Neural progenitor cell (in vitro differentiated cells): ENCODE measurements around the gene TRIM47. TPM values are rescaled to one million over a fixed set of nuclear protein-coding genes. Genes with fewer than 3 reads are reported as not detected.

Experiments
- DNase-seq: peaks from one replicate; pipeline ENCODE4 v3.0.0-alpha.2; 2016; ENCODE audit warnings: low spot score
- H2AFZ ChIP-seq: fragments of 200-600 bp; sonication (generic); replicated peaks from 2 replicates; pipeline ENCODE4 v1.6.1; 2016; ENCODE audit warnings: antibody characterized with exemption
- H3F3A ChIP-seq: fragments of 200-600 bp; sonication (generic); 2 replicates; pipeline ENCODE4 v1.6.1; 2016; ENCODE audit warnings: antibody characterized with exemption, low read depth
- H3K27ac ChIP-seq: fragments of 200-600 bp; sonication (generic); 2 replicates; pipeline ENCODE4 v1.5.1; 2016; ENCODE audit warnings: mild to moderate bottlenecking
- H3K27me3 ChIP-seq: fragments of 200-600 bp; sonication (generic); 2 replicates; pipeline ENCODE4 v1.6.1; 2016; ENCODE audit warnings: mild to moderate bottlenecking, moderate library complexity
- H3K36me3 ChIP-seq: fragments of 200-600 bp; sonication (generic); 2 replicates; pipeline ENCODE4 v1.5.1; 2016
- H3K4me1 ChIP-seq: fragments of 200-600 bp; sonication (generic); 2 replicates; pipeline ENCODE4 v1.6.1; 2016; ENCODE audit warnings: mixed run types
- H3K4me2 ChIP-seq: fragments of 200-600 bp; sonication (generic); 2 replicates; pipeline ENCODE4 v1.6.1; 2016
- H3K4me3 ChIP-seq: fragments of 200-600 bp; sonication (generic); 2 replicates; pipeline ENCODE4 v1.5.1; 2016
- H3K79me2 ChIP-seq: fragments of 200-600 bp; sonication (generic); 2 replicates; pipeline ENCODE4 v1.6.1; 2016; ENCODE audit warnings: low read depth
- H3K9ac ChIP-seq: fragments of 200-600 bp; sonication (generic); 2 replicates; pipeline ENCODE4 v1.6.1; 2016
- H3K9me3 ChIP-seq: fragments of 200-600 bp; sonication (generic); 2 replicates; pipeline ENCODE4 v1.5.1; 2016; ENCODE audit warnings: low read depth
- H4K20me1 ChIP-seq: fragments of 200-600 bp; sonication (generic); 2 replicates; pipeline ENCODE4 v1.6.1; 2016; ENCODE audit warnings: low read depth
- H3K27ac Mint-ChIP-seq: 3 replicates; pipeline ENCODE4 v1.8.0; 2021; ENCODE audit warnings: mixed read lengths
- H3K27me3 Mint-ChIP-seq: 2 replicates; pipeline ENCODE4 v1.8.0; 2022; ENCODE audit warnings: low read depth, mild to moderate bottlenecking, inconsistent platforms, moderate library complexity, mixed read lengths; ENCODE audit not compliant: insufficient read depth
- H3K36me3 Mint-ChIP-seq: 3 replicates; pipeline ENCODE4 v1.8.0; 2021; ENCODE audit warnings: mixed read lengths
- H3K4me1 Mint-ChIP-seq: 3 replicates; pipeline ENCODE4 v1.8.0; 2021; ENCODE audit warnings: mixed read lengths
- H3K4me3 Mint-ChIP-seq: 3 replicates; pipeline ENCODE4 v1.8.0; 2021; ENCODE audit warnings: mild to moderate bottlenecking, moderate library complexity, mixed read lengths
- H3K9me3 Mint-ChIP-seq: 3 replicates; pipeline ENCODE4 v1.8.0; 2020; ENCODE audit warnings: mixed read lengths
- EZH2 ChIP-seq: fragments of 200-600 bp; sonication (generic); IDR thresholded peaks from 2 replicates; pipeline ENCODE4 v1.6.1; 2017; ENCODE audit warnings: antibody characterized with exemption, mild to moderate bottlenecking, moderate library complexity
- EZH2phosphoT487 ChIP-seq: fragments of 200-600 bp; sonication (generic); IDR thresholded peaks from 2 replicates; pipeline ENCODE4 v1.6.1; 2017; ENCODE audit warnings: antibody characterized with exemption
- total RNA-seq: library from RNA; depleted of rRNA; stranded (reverse); fragments of >200 nt; gene quantifications from 2 replicates; pipeline ENCODE4 v1.2.3, GENCODE V29; 2015; ENCODE audit warnings: low replicate concordance
- TF ChIP-seq, protein P1 (sequence below): fragments of 200-600 bp; sonication (generic); IDR thresholded peaks from 2 replicates; pipeline ENCODE4 v1.5.1; 2017; ENCODE audit warnings: antibody characterized with exemption, mild to moderate bottlenecking

TRIM47 gene
- total RNA-seq, 1 donor from 2014 or later = 1.3 TPM

DNA sequence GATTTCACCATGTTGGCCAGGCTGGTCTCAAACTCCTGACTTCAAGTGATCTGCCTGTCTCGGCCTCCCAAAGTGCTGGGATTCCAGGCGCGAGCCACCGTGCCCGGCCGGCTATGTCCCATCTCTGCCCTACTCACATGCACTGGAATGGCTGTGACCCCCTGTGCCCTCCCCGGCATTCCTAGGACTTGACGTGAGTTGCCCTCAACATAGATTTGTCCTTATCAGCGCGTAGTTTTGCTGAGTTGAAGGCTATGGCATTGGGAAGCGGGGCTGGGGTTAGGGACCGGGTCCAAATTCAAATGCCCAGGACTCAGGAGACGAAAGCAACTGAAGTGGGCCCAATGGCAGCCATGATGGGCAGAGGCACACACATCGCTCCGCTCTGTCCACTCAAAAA, 40.0 kb downstream of the TRIM47 start:
- Mint-ChIP-seq H3K4me1 (peaks cover under 1% of the 10 kb centered on the region), H3K4me3 (no peak overlapping the region), H3K9me3 (no peaks in the 10 kb centered on the region), H3K36me3 (no peaks in the 10 kb centered on the region), H3K27ac (no peak overlapping the region), H3K27me3 (peaks cover 2% of the 10 kb centered on the region)
- Histone ChIP-seq H3F3A (no peaks in the 10 kb centered on the region), H2AFZ (no peak overlapping the region), H3K4me3 (no peak overlapping the region), H4K20me1 (no peaks in the 10 kb centered on the region), H3K4me1 (no peaks in the 10 kb centered on the region), H3K9ac (no peak overlapping the region), H3K79me2 (no peaks in the 10 kb centered on the region), H3K27me3 (no peaks in the 10 kb centered on the region), H3K27ac (no peak overlapping the region), H3K36me3 (no peaks in the 10 kb centered on the region), H3K9me3 (no peaks in the 10 kb centered on the region), H3K4me2 (no peak overlapping the region)
- no peak for TF ChIP-seq EZH2
- TF ChIP-seq EZH2phosphoT487 = no peak
- TF ChIP-seq, protein P1, sequence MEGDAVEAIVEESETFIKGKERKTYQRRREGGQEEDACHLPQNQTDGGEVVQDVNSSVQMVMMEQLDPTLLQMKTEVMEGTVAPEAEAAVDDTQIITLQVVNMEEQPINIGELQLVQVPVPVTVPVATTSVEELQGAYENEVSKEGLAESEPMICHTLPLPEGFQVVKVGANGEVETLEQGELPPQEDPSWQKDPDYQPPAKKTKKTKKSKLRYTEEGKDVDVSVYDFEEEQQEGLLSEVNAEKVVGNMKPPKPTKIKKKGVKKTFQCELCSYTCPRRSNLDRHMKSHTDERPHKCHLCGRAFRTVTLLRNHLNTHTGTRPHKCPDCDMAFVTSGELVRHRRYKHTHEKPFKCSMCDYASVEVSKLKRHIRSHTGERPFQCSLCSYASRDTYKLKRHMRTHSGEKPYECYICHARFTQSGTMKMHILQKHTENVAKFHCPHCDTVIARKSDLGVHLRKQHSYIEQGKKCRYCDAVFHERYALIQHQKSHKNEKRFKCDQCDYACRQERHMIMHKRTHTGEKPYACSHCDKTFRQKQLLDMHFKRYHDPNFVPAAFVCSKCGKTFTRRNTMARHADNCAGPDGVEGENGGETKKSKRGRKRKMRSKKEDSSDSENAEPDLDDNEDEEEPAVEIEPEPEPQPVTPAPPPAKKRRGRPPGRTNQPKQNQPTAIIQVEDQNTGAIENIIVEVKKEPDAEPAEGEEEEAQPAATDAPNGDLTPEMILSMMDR = no peak
- DNase-seq = no peak

DNA sequence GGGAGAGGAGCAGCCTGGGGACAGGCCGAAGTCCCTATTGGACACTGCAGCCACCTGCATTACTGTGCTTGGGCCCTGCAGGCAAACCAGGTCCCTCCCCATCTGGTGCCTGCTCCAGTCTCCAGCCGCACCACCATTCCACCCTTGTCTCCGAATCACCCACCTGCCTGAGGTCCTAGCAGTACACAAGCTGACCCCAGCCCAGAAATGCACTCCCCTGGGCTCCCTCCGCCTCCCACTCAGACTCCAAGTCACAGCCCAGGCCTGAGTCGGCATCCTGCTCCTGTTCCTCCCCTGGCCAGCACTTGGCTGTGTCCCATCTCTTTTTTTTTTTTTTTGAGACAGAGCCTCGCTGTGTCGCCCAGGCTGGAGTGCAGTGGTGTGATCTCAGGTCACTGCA, 40.5 kb downstream of the TRIM47 start:
- no peaks in the 10 kb centered on the region for H3K9me3 Mint-ChIP-seq
- Histone ChIP-seq H3K4me2 (no peak overlapping the region), H2AFZ (no peak overlapping the region), H3K9me3 (no peaks in the 10 kb centered on the region), H3K27me3 (no peaks in the 10 kb centered on the region), H4K20me1 (no peaks in the 10 kb centered on the region), H3K9ac (no peak overlapping the region), H3K4me3 (no peak overlapping the region), H3K36me3 (no peaks in the 10 kb centered on the region), H3K4me1 (peaks cover 3% of the 10 kb centered on the region), H3K27ac (no peak overlapping the region), H3F3A (peaks cover 4% of the 10 kb centered on the region), H3K79me2 (no peaks in the 10 kb centered on the region)
- no peak for TF ChIP-seq EZH2
- TF ChIP-seq, protein P1 = no peak
- TF ChIP-seq EZH2phosphoT487 = no peak
- peaks cover 5% of the 10 kb centered on the region for H3K4me1 Mint-ChIP-seq
- no peak overlapping the region for H3K27ac Mint-ChIP-seq
- no peak for DNase-seq
- H3K36me3 Mint-ChIP-seq = no peaks in the 10 kb centered on the region
- H3K27me3 Mint-ChIP-seq = peaks cover 4% of the 10 kb centered on the region
- H3K4me3 Mint-ChIP-seq = no peak overlapping the region

DNA sequence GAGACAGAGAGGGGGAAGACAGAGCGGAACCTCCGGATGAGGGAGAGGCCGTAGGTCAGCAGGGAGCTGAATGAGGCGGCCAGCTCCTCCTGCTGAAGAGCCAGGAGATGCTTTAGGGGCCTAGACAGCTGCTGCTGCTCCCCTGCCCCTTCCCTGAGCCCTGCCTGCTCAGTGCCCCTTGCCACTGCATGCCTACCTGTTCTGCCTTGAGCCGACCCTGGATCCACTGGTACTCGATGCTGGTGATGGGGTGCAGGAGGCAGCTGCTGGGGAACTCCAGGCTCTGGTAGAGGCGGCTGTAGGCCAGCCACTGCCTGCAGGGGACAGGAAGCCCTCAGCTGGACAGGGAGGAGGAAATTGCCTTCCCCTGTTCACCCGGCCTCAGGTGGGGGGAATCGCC, 41.8 kb downstream of the TRIM47 start:
- H3K4me2 ChIP-seq = no peak overlapping the region
- H3K4me1 ChIP-seq = peaks cover 7% of the 10 kb centered on the region
- peaks cover 6% of the 10 kb centered on the region for H3F3A ChIP-seq
- H3K36me3 Mint-ChIP-seq = no peaks in the 10 kb centered on the region
- no peak overlapping the region for H2AFZ ChIP-seq
- H3K4me3 Mint-ChIP-seq = no peak overlapping the region
- no peak overlapping the region for H3K27ac Mint-ChIP-seq
- peaks cover 12% of the 10 kb centered on the region for H3K4me1 Mint-ChIP-seq
- no peak overlapping the region for H3K27ac ChIP-seq
- H3K27me3 Mint-ChIP-seq = peaks cover 4% of the 10 kb centered on the region
- no peak overlapping the region for H3K4me3 ChIP-seq
- DNase-seq = no peak
- no peaks in the 10 kb centered on the region for H3K36me3 ChIP-seq
- no peaks in the 10 kb centered on the region for H3K27me3 ChIP-seq
- TF ChIP-seq EZH2 = no peak
- no peak for TF ChIP-seq EZH2phosphoT487
- TF ChIP-seq, protein P1 = no peak
- no peaks in the 10 kb centered on the region for H3K9me3 ChIP-seq
- H4K20me1 ChIP-seq = no peaks in the 10 kb centered on the region
- H3K9me3 Mint-ChIP-seq = no peaks in the 10 kb centered on the region
- no peak overlapping the region for H3K9ac ChIP-seq
- no peaks in the 10 kb centered on the region for H3K79me2 ChIP-seq

DNA sequence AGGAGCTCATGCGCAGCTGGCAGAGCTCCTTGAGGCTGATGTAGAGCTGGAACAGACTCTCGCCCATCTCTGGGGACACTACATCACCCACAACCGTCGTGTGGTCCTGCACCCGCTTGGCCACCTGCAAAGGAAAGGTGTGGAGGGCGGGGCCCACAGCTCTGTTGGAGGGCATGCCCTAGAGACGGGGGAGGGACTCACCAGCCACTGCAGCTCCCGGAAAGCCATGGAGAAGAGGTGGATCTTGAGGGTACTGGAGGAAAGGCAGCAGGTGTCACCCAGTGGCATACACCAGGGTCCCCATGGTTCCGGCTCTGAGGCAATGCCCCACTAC, 42.8 kb downstream of the TRIM47 start:
- Histone ChIP-seq H3K36me3 (no peaks in the 10 kb centered on the region), H3K4me2 (no peak overlapping the region), H2AFZ (no peak overlapping the region), H3K9ac (no peak overlapping the region), H4K20me1 (no peaks in the 10 kb centered on the region), H3F3A (peaks cover 6% of the 10 kb centered on the region), H3K27me3 (no peaks in the 10 kb centered on the region), H3K9me3 (no peaks in the 10 kb centered on the region), H3K4me3 (no peak overlapping the region), H3K79me2 (no peaks in the 10 kb centered on the region), H3K27ac (no peak overlapping the region), H3K4me1 (peaks cover 9% of the 10 kb centered on the region)
- no peak overlapping the region for H3K4me3 Mint-ChIP-seq
- TF ChIP-seq, protein P1 = no peak
- no peak for TF ChIP-seq EZH2phosphoT487
- TF ChIP-seq EZH2 = no peak
- no peaks in the 10 kb centered on the region for H3K9me3 Mint-ChIP-seq
- no peaks in the 10 kb centered on the region for H3K36me3 Mint-ChIP-seq
- no peak overlapping the region for H3K27ac Mint-ChIP-seq
- H3K4me1 Mint-ChIP-seq = peaks cover 12% of the 10 kb centered on the region
- H3K27me3 Mint-ChIP-seq = peaks cover 5% of the 10 kb centered on the region
- DNase-seq = no peak
